Esophagus squamous epithelium (tissue), 5 donors: ENCODE results near the gene MED27. TPM values are rescaled to one million over a fixed set of nuclear protein-coding genes. Genes with fewer than 3 reads are reported as not detected.

ENCODE experiments used
- DNase-seq: peaks from one replicate; lab custom pipeline; 2025; lab: John Stamatoyannopoulos, UW
- H3K27ac ChIP-seq, 4 donors: fragments of 200-600 bp; sonication (generic); one replicate each; pipeline ENCODE4 v1.5.1; 2016 to 2019; ENCODE audit warnings: mild to moderate bottlenecking in 1 of 4
- H3K27me3 ChIP-seq, 4 donors: fragments of 200-600 bp; sonication (generic); 1 replicate in 3 of 4; 2 replicates in 1 of 4; pipeline versions ENCODE4 v1.5.1 to v1.6.0; 2017 to 2021; ENCODE audit warnings: antibody characterized with exemption in 1 of 4
- H3K36me3 ChIP-seq, 3 donors: fragments of 200-600 bp; sonication (generic); one replicate each; pipeline ENCODE4 v1.5.1; 2016 to 2019
- H3K4me1 ChIP-seq, 3 donors: fragments of 200-600 bp; sonication (generic); one replicate each; pipeline ENCODE4 v1.5.1; 2017 to 2019
- H3K4me3 ChIP-seq, 4 donors: fragments of 200-600 bp; sonication (generic); 1 replicate in 3 of 4; 2 replicates in 1 of 4; pipeline ENCODE4 v1.5.1; 2016 to 2019; ENCODE audit warnings: mild to moderate bottlenecking in 2 of 4, moderate library complexity in 1 of 4
- H3K9me3 ChIP-seq, 3 donors: fragments of 200-600 bp; sonication (generic); one replicate each; pipeline ENCODE4 v1.5.1; 2016 to 2019
- POLR2A ChIP-seq, 4 donors: fragments of 450-650 bp; IDR thresholded peaks; one replicate each; pipeline ENCODE4 v1.6.1; 2017; ENCODE audit warnings: antibody characterized with exemption in 4 of 4, mild to moderate bottlenecking in 4 of 4, moderate library complexity in 3 of 4
- WGBS, 2 donors: methylation state at CpG; one replicate each; pipeline ENCODE4 v1.1.5; 2018; 5-methylcytosine and 5-hydroxymethylcytosine counted together
- intact Hi-C: fragments of 100-400 bp; cut with DNase I; formaldehyde crosslinking; loops from one replicate; pipeline ENCODE4 v1.15.0; 2022
- total RNA-seq, 4 donors: library from RNA; depleted of rRNA; stranded (reverse); fragments of >200 nt; gene quantifications; one replicate each; pipeline ENCODE4 v1.1.0, GENCODE V29; 2016
- TF ChIP-seq, protein P1 (sequence below), 6 experiments: fragments of 450-650 bp in 4 of 6; fragments of 200-600 bp in 2 of 6; sonication (generic) in 2 of 6; IDR thresholded peaks; one replicate each; pipeline ENCODE4 v1.5.1; 2016 to 2019; ENCODE audit warnings: antibody characterized with exemption in 6 of 6, mild to moderate bottlenecking in 4 of 6, moderate library complexity in 4 of 6
- donor health status: DM: yes; HTN: yes; CAD: no.

MED27 gene
- total RNA-seq, 4 donors from 2014 or later, result 10.6 to 20.0 (median 17.6) TPM

GRCh38 chr9:132005899-132006298, 73.8 kb downstream of the MED27 start:
- H3K27ac ChIP-seq, result peak overlapping the region; percentile 60 to 86 (median 74)
- peaks cover 31 to 49% (median 32%) of the 10 kb centered on the region in 3 donors for H3K4me1 ChIP-seq
- no peak for TF ChIP-seq POLR2A (IDR thresholded peaks at IDR 0.05)
- TF ChIP-seq, protein P1, sequence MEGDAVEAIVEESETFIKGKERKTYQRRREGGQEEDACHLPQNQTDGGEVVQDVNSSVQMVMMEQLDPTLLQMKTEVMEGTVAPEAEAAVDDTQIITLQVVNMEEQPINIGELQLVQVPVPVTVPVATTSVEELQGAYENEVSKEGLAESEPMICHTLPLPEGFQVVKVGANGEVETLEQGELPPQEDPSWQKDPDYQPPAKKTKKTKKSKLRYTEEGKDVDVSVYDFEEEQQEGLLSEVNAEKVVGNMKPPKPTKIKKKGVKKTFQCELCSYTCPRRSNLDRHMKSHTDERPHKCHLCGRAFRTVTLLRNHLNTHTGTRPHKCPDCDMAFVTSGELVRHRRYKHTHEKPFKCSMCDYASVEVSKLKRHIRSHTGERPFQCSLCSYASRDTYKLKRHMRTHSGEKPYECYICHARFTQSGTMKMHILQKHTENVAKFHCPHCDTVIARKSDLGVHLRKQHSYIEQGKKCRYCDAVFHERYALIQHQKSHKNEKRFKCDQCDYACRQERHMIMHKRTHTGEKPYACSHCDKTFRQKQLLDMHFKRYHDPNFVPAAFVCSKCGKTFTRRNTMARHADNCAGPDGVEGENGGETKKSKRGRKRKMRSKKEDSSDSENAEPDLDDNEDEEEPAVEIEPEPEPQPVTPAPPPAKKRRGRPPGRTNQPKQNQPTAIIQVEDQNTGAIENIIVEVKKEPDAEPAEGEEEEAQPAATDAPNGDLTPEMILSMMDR (IDR thresholded peaks at IDR 0.05), result peak in 1 of 6 experiments; percentile 29
- H3K9me3 ChIP-seq, result no peaks in the 10 kb centered on the region
- WGBS, 2 donors, result 53 to 66% methylated on average over 6 of the region's 6 CpGs
- no peaks in the 10 kb centered on the region for H3K27me3 ChIP-seq
- no peaks in the 10 kb centered on the region for H3K36me3 ChIP-seq
- intact Hi-C loops, result no loop called here
- no peak overlapping the region for H3K4me3 ChIP-seq
- no peak for DNase-seq

DNA sequence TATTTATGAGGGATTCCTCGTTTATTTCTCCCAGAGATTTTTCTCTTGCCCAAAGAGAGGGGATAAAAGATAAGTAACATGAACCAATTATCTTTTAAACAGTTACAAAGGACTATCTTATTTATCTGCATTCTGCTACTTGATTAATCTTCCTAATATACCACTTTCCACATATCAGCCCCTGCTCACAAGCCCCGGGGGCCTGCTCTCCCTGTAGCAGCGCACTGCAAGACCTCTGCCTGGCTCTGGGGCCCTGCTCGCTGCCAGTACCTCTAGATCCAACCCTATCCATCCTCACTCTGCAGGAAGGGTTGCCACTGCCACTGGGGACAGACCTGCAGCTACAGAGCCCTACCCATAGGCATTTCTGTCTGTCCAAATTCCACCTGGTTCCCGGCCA, 75.3 kb downstream of the MED27 start:
- H3K27ac ChIP-seq, result no peak overlapping the region
- H3K4me3 ChIP-seq, result no peak overlapping the region
- no peaks in the 10 kb centered on the region for H3K27me3 ChIP-seq
- no peak for DNase-seq
- intact Hi-C loops, result no loop called here
- peaks cover 31 to 44% (median 32%) of the 10 kb centered on the region in 3 donors for H3K4me1 ChIP-seq
- no peaks in the 10 kb centered on the region for H3K36me3 ChIP-seq
- 88% methylated on average over 4 to 5 of the region's 5 CpGs for WGBS, 2 donors
- H3K9me3 ChIP-seq, result no peaks in the 10 kb centered on the region
- TF ChIP-seq POLR2A (IDR thresholded peaks at IDR 0.05), result no peak
- TF ChIP-seq, protein P1 (IDR thresholded peaks at IDR 0.05), result no peak

DNA sequence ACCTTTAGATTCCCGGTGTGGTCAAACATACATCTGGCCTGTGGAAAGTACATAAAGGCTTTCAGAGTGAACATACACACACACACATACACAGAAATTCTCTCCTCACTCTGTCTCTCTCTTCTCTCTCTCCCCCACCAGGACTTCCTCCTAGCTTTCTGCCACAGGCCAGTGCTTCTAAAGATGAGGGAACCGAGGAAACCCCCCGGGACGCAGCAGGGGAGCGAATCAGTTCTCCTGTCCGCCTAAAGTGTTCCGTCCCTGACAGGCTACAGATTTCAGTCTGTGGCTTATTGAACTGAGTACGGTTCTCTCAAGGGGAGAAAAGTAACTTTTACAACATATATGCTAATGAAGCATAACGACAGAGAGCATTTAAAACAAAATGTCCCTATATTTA, 75.8 kb downstream of the MED27 start:
- no peak for DNase-seq
- Histone ChIP-seq H3K4me3 (no peak overlapping the region), H3K27ac (no peak overlapping the region), H3K4me1 (peaks cover 29 to 40% (median 29%) of the 10 kb centered on the region in 3 donors), H3K27me3 (no peaks in the 10 kb centered on the region), H3K36me3 (no peaks in the 10 kb centered on the region), H3K9me3 (no peaks in the 10 kb centered on the region)
- intact Hi-C loops, result no loop called here
- TF ChIP-seq, protein P1 (IDR thresholded peaks at IDR 0.05), result no peak
- no peak for TF ChIP-seq POLR2A (IDR thresholded peaks at IDR 0.05)
- WGBS, 2 donors, result 60 to 80% methylated on average over 9 of the region's 9 CpGs

DNA sequence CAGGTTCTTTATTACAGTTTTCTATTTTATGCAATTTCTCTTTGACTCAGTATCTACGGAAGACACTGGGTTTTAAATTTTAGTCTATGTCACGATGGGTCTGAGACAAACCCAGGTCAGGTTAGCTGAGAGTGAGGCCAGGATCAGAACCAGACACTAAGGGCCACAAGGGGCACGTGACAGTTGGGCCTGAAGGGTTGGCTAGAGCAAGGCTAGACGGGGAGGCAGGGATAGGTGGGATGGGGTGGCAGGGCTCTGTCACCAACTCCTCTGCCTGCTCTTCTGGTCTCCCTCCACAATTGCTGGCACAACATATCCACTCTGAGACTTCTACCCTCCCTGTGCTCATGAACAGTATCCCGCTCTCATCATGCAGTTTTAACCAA, 76.4 kb downstream of the MED27 start:
- no peaks in the 10 kb centered on the region for H3K36me3 ChIP-seq
- no peaks in the 10 kb centered on the region for H3K9me3 ChIP-seq
- no peak overlapping the region for H3K27ac ChIP-seq
- no peak for DNase-seq
- 91 to 92% methylated on average over 4 to 5 of the region's 5 CpGs for WGBS, 2 donors
- TF ChIP-seq, protein P1 (IDR thresholded peaks at IDR 0.05), result no peak
- TF ChIP-seq POLR2A (IDR thresholded peaks at IDR 0.05), result no peak
- H3K4me3 ChIP-seq, result no peak overlapping the region
- intact Hi-C loops, result no loop called here
- H3K4me1 ChIP-seq, result peaks cover 23 to 34% (median 24%) of the 10 kb centered on the region in 3 donors
- no peaks in the 10 kb centered on the region for H3K27me3 ChIP-seq

- no peak for TF ChIP-seq POLR2A (IDR thresholded peaks at IDR 0.05)
- TF ChIP-seq, protein P1 (IDR thresholded peaks at IDR 0.05), result no peak
- intact Hi-C loops, result no loop called here
- H3K9me3 ChIP-seq, result no peaks in the 10 kb centered on the region
- peaks cover 18 to 29% (median 18%) of the 10 kb centered on the region in 3 donors for H3K4me1 ChIP-seq
- no peak overlapping the region for H3K4me3 ChIP-seq
- WGBS, 2 donors, result 75 to 80% methylated on average over 5 to 7 of the region's 7 CpGs
- H3K27me3 ChIP-seq, result no peaks in the 10 kb centered on the region
- DNase-seq, result no peak
- no peaks in the 10 kb centered on the region for H3K36me3 ChIP-seq
- no peak overlapping the region for H3K27ac ChIP-seq
Measured at GRCh38 chr9:132002643-132003318, 76.9 kb downstream of the MED27 start.
